Stimulated activated CD4-positive, alpha-beta T cell treated with anti-CD3 and anti-CD28 coated beads, Interleukin-2, amount 100 ng/mL, for 24 hours (primary cell): ENCODE data around the gene SLN.
A peak's percentile ranks its signal among the peaks of the same experiment; 100 is the strongest.

Source experiments
- DNase-seq, 2 donors: peaks; one replicate each; pipeline ENCODE4 v3.0.0-alpha.2; 2020

The SLN gene

GRCh38 chr11:107719073-107719472 lies 7.2 kb upstream of the SLN start:
- no peak for DNase-seq

- DNase-seq: no peak
Observed at GRCh38 chr11:107716884-107717532, 5.2 kb upstream of the SLN start.

- no peak for DNase-seq
Observed at GRCh38 chr11:107713009-107713408, 1.2 kb upstream of the SLN start.

- no peak for DNase-seq
Observed at GRCh38 chr11:107710301-107710700, 1.6 kb downstream of the SLN start.

- DNase-seq: no peak
Observed at GRCh38 chr11:107708792-107709191, 3.1 kb downstream of the SLN start.

- DNase-seq: no peak
Observed at GRCh38 chr11:107707807-107708206, 4.0 kb downstream of the SLN start.

GRCh38 chr11:107707215-107707671 lies 4.6 kb downstream of the SLN start:
- DNase-seq: no peak

- DNase-seq: no peak
Observed at GRCh38 chr11:107706531-107706930, 5.3 kb downstream of the SLN start.

GRCh38 chr11:107705027-107705426 lies 6.8 kb downstream of the SLN start:
- DNase-seq: no peak

- DNase-seq: no peak
Observed at GRCh38 chr11:107704451-107704850, 7.4 kb downstream of the SLN start.

GRCh38 chr11:107702723-107703122 lies 9.1 kb downstream of the SLN start:
- no peak for DNase-seq

- DNase-seq: no peak
Observed at GRCh38 chr11:107702109-107702660, 9.7 kb downstream of the SLN start.

GRCh38 chr11:107699371-107700285 lies 12.2 kb downstream of the SLN start:
- DNase-seq: no peak

- DNase-seq: no peak
Observed at GRCh38 chr11:107697291-107697690, 14.6 kb downstream of the SLN start.

- DNase-seq: no peak
Observed at GRCh38 chr11:107696140-107696539, 15.7 kb downstream of the SLN start.

GRCh38 chr11:107695446-107695845 lies 16.4 kb downstream of the SLN start:
- DNase-seq: no peak

- no peak for DNase-seq
Observed at GRCh38 chr11:107691000-107691750, 20.7 kb downstream of the SLN start.

- peak; percentile 64 to 66 for DNase-seq
Observed at GRCh38 chr11:107689317-107690202, 22.3 kb downstream of the SLN start.

- DNase-seq: no peak
Observed at GRCh38 chr11:107688322-107688918, 23.4 kb downstream of the SLN start.

- DNase-seq: no peak
Observed at GRCh38 chr11:107683807-107684206, 28.0 kb downstream of the SLN start.

GRCh38 chr11:107683061-107683460 lies 28.8 kb downstream of the SLN start:
- DNase-seq: no peak

- DNase-seq: no peak
Observed at GRCh38 chr11:107682572-107682971, 29.3 kb downstream of the SLN start.
